ENCODE results near the gene PLA2G2C.
"Not testable (repeated sequence)": the region's sequence is repeated elsewhere in the genome, so short reads cannot be mapped to it uniquely, and the experiment has no call there.

PLA2G2C gene

DNA sequence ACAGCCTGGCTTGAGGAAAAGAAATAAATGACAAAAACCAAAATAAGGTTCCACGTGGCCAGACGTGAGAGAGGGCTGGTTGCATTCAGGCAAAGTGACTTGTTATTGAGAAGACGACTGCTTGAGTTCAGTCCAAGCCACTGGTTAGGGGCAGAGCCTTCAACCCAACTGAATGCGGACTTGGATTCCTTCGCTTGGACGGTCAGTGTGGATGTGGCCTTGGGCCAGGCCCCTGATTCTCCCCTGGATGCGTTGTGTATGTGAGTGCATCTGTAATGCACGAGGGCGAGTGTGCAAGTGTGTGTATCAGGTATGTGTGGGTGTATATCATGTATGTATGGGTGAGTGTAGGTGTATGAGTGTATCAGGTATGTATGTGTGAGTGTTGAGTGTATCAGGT, 45.3 kb downstream of the PLA2G2C start:
- Histone ChIP-seq H3K9ac (ENCODE audit: insufficient read length) (no peak overlapping the region), H3K4me3 (no peak overlapping the region), H3K27ac (no peak overlapping the region), H3K36me3 (ENCODE audit: insufficient read depth, low read length) (no peaks in the 10 kb centered on the region), H3K9me3 (ENCODE audit: low read depth, low read length) (no peaks in the 10 kb centered on the region)
- TF ChIP-seq EZH2 (IDR thresholded peaks at IDR 0.05) (no peak), POLR2AphosphoS5 (IDR thresholded peaks at IDR 0.05; ENCODE audit: borderline replicate concordance, low read depth, low read length) (no peak), FOXP2 (optimal IDR thresholded peaks at IDR 0.05; ENCODE audit: control extremely low read depth, extremely low read length, insufficient read depth) (no peak)
- no peak for DNase-seq (ENCODE audit: low read depth, low spot score)

DNA sequence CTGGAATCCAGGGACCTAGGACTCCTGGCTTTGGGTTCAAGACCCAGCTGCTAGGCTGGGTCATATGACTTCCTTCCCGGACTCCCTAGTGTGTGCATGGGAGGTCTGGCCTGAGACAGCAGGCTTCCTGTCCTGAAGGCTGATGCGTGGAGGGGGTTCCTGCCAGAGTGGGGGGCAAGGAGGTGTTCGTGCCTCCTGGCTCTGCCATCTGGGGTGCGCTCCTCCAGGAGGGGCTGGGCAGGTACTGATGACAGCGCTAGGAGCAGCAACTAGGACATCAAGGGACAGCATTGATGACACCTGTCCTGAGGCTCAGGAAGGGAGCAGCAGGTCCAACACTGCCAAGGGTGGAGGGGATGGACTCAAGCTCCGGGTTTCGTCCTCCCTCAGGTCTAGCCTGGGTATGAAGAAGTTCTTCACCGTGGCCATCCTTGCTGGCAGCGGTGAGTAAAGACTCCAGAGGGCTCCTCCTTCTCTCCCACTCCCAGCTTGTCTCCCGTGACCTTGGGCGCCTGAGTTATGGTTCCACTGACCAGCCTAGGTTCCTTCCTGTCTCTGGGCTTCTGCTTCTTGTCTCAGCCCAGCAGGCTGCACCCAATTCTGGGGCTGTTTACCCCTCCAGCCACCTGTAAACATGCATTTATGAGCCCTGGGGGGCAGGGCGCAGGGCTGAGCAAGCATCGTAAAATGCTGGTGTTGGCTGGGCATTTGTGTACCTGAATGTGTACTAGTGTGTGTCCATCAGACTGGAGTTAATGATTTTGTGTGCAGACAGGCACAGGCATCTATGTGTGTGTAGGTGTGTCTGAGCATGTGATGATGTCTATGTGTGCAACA, 46.3 kb downstream of the PLA2G2C start:
- H3K9ac ChIP-seq (ENCODE audit: insufficient read length), result no peak overlapping the region
- H3K4me3 ChIP-seq, result no peak overlapping the region
- no peak overlapping the region for H3K27ac ChIP-seq
- DNase-seq (ENCODE audit: low read depth, low spot score), result no peak
- TF ChIP-seq EZH2 (IDR thresholded peaks at IDR 0.05) (no peak), POLR2AphosphoS5 (IDR thresholded peaks at IDR 0.05; ENCODE audit: borderline replicate concordance, low read depth, low read length) (no peak), FOXP2 (optimal IDR thresholded peaks at IDR 0.05; ENCODE audit: control extremely low read depth, extremely low read length, insufficient read depth) (no peak)
- H3K9me3 ChIP-seq (ENCODE audit: low read depth, low read length), result no peaks in the 10 kb centered on the region
- no peaks in the 10 kb centered on the region for H3K36me3 ChIP-seq (ENCODE audit: insufficient read depth, low read length)

DNA sequence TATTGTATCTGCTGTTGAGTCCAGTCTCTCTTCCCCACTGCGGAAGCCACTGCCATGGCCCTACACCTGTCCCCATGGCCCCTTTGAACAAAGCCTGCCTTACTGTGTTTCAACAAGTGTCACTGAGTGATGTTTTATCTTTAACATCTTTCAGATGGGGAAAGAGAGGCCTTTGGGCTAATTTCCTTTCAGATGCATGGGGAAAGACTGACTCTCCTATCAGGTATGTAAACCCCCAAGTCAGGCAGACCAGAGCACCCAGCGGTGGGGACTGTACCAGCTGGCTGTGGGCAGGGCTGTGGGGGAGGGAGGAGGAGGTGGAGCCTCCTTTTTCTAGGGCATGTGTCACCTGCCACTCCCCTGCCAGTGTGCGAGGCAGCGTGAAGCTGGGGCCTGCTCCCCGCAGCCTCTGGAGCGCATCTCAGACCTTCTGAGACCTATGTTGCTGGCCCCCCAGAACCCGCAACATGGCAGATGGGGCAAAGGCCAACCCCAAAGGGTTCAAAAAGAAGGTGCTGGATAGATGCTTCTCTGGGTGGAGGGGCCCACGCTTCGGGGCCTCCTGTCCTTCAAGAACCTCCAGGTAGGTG, 47.3 kb downstream of the PLA2G2C start, which contains the start of gene PLA2G2F:
Gene PLA2G2F, plus strand, starts transcription at position 363 of the 590 bp plus-strand sequence. Its CDS starts 105 bp downstream, at position 468.
- Histone ChIP-seq H3K27ac (no peak within 1 kb of the TSS), H3K36me3 (ENCODE audit: insufficient read depth, low read length) (no peaks in the 10 kb centered on the region), H3K9ac (ENCODE audit: insufficient read length) (no peak within 1 kb of the TSS), H3K4me3 (no peak within 1 kb of the TSS), H3K9me3 (ENCODE audit: low read depth, low read length) (no peaks in the 10 kb centered on the region)
- TF ChIP-seq FOXP2 (optimal IDR thresholded peaks at IDR 0.05; ENCODE audit: control extremely low read depth, extremely low read length, insufficient read depth), result no peak
- TF ChIP-seq POLR2AphosphoS5 (IDR thresholded peaks at IDR 0.05; ENCODE audit: borderline replicate concordance, low read depth, low read length), result no peak
- no peak for TF ChIP-seq EZH2 (IDR thresholded peaks at IDR 0.05)
- no peak for DNase-seq (ENCODE audit: low read depth, low spot score)

DNA sequence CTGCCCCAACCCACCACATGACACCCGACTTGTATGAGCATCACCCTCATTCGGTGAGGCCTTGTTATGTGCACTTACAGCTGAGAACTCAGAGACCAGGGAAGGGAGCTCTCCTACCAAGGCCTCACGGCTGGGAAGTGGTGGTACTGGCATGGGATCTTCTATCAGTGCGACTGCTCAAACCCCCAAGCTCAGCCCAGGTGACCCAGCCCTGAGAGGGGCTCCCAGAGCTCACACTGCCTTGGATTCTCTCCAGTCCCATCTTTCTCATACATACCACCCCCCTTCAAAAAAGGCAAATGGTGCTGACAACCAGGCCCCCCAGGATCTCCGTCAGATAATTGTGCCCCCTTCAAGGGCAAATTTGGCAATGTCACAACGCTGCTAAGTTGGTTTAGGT, 48.0 kb downstream of the PLA2G2C start:
- Histone ChIP-seq H3K27ac (no peak overlapping the region), H3K9ac (ENCODE audit: insufficient read length) (no peak overlapping the region), H3K4me3 (no peak overlapping the region), H3K36me3 (ENCODE audit: insufficient read depth, low read length) (no peaks in the 10 kb centered on the region), H3K9me3 (ENCODE audit: low read depth, low read length) (no peaks in the 10 kb centered on the region)
- no peak for TF ChIP-seq FOXP2 (optimal IDR thresholded peaks at IDR 0.05; ENCODE audit: control extremely low read depth, extremely low read length, insufficient read depth)
- no peak for DNase-seq (ENCODE audit: low read depth, low spot score)

DNA sequence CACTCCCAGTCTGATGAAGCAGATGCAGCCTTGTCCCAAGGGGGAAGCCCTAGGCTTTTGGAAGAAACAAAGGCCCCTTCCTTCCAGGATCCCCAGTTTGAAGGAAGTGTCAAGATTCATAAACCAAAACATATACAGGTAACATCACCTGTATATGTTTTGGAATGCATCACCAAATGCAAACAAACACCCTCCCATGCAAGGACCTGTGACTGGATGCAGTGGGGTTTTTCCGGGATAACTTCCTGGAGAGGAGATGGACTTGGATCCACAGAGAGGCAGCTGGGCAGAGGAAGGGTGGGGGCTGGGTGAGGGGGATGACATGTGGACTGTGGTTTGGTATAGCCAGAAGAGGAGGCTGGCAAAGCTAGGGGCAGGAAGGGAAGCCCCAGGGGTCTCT, 48.7 kb downstream of the PLA2G2C start:
- Histone ChIP-seq H3K27ac (no peak overlapping the region), H3K4me3 (no peak overlapping the region), H3K9me3 (ENCODE audit: low read depth, low read length) (no peaks in the 10 kb centered on the region), H3K9ac (ENCODE audit: insufficient read length) (no peak overlapping the region), H3K36me3 (ENCODE audit: insufficient read depth, low read length) (no peaks in the 10 kb centered on the region)
- TF ChIP-seq FOXP2 (optimal IDR thresholded peaks at IDR 0.05; ENCODE audit: control extremely low read depth, extremely low read length, insufficient read depth) (no peak), EZH2 (IDR thresholded peaks at IDR 0.05) (no peak), POLR2AphosphoS5 (IDR thresholded peaks at IDR 0.05; ENCODE audit: borderline replicate concordance, low read depth, low read length) (no peak)
- no peak for DNase-seq (ENCODE audit: low read depth, low spot score)

DNA sequence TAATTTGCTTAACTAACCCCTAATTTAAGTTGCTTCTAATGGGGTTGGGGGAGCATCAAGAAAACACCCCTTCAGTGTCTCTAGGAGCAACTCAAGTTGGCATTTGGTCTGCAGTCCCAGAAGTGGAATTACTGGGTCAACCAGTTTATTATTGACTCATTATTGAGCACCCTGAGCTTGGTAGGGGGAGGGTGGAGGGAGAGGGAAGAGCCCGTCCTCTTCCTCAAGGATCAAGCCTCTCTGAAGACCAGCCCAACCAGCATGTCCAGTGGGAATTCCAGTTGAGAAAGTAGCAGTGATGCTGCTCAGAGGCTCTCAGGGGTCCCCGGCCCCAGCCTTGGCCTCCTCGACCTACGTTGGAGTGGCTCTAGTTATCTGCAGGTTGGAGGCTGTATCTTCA, 49.3 kb downstream of the PLA2G2C start:
- no peak for DNase-seq (ENCODE audit: low read depth, low spot score)
- no peaks in the 10 kb centered on the region for H3K9me3 ChIP-seq (ENCODE audit: low read depth, low read length)
- TF ChIP-seq FOXP2 (optimal IDR thresholded peaks at IDR 0.05; ENCODE audit: control extremely low read depth, extremely low read length, insufficient read depth), result no peak
- no peak overlapping the region for H3K4me3 ChIP-seq
- H3K9ac ChIP-seq (ENCODE audit: insufficient read length), result no peak overlapping the region
- no peak overlapping the region for H3K27ac ChIP-seq
- no peaks in the 10 kb centered on the region for H3K36me3 ChIP-seq (ENCODE audit: insufficient read depth, low read length)

DNA sequence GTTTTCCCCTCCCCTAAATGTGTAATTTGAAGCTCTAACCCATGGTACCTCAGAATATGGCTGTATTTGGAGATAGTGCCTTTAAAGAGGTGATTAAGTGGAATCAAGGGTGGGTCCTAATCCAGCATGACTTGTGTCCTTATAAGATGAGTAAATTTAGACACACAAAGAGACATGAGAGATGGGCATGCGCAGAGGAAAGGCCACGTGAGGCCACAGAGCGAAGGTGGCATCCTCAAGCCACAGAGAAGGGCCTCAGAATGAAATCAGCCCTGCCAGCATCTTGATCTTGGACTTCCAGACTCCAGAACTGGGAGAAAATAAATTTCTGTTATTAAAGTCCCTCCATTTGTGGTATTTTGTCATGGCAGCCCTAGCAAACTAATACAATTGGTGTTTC, 50.1 kb downstream of the PLA2G2C start:
- DNase-seq (ENCODE audit: low read depth, low spot score), result no peak
- Histone ChIP-seq H3K9me3 (ENCODE audit: low read depth, low read length) (no peaks in the 10 kb centered on the region), H3K27ac (no peak overlapping the region), H3K36me3 (ENCODE audit: insufficient read depth, low read length) (no peaks in the 10 kb centered on the region), H3K9ac (ENCODE audit: insufficient read length) (no peak overlapping the region), H3K4me3 (no peak overlapping the region)
- no peak for TF ChIP-seq EZH2 (IDR thresholded peaks at IDR 0.05)
- no peak for TF ChIP-seq FOXP2 (optimal IDR thresholded peaks at IDR 0.05; ENCODE audit: control extremely low read depth, extremely low read length, insufficient read depth)
- no peak for TF ChIP-seq POLR2AphosphoS5 (IDR thresholded peaks at IDR 0.05; ENCODE audit: borderline replicate concordance, low read depth, low read length)

DNA sequence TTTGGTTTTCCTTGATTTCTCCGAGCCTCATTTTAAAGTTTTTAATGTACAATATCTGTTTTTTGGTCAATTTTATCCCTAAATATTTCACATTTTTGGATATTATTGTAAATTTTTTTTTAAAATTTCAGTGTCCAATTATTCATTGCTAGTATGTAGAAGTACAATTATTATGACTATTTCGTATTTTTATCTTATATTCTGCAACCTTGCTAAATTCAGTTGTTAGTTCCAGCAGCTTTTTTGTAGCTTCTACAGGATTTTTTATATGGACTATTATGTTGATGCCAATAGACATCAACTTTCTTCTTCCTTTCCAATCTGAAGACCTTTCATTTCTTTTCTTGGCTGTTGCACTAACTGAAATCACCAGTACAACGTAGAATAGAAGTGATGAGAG, 51.3 kb downstream of the PLA2G2C start:
- Histone ChIP-seq H3K9me3 (ENCODE audit: low read depth, low read length) (peaks cover under 1% of the 10 kb centered on the region; the same call in 1 of the 2 replicates), H3K9ac (ENCODE audit: insufficient read length) (no peak overlapping the region), H3K27ac (no peak overlapping the region), H3K4me3 (no peak overlapping the region), H3K36me3 (ENCODE audit: insufficient read depth, low read length) (no peaks in the 10 kb centered on the region)
- DNase-seq (ENCODE audit: low read depth, low spot score), result no peak
- TF ChIP-seq FOXP2 (optimal IDR thresholded peaks at IDR 0.05; ENCODE audit: control extremely low read depth, extremely low read length, insufficient read depth) (no peak), POLR2AphosphoS5 (IDR thresholded peaks at IDR 0.05; ENCODE audit: borderline replicate concordance, low read depth, low read length) (no peak), EZH2 (IDR thresholded peaks at IDR 0.05) (no peak)

DNA sequence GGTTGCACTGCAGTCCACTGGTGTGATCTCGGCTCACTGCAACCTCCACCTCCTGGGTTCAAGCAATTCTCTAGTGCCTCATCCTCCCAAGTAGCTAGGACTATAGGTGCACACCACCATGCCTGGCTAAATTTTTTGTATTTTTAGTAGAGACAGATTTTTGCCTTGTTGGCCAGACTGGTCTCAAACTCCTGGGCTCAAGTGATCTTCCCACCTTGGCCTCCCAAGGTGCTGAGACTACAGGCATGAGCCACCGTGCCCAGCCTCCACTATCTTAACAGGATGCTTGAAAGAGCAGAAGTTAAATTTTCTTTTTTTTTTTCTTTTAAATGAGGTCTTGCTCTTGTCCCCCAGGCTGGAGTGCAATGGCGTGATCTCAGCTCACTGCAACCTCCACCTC, 55.8 kb downstream of the PLA2G2C start:
- not testable (repeated sequence) for H3K4me3 ChIP-seq; DNase-seq (ENCODE audit: low read depth, low spot score); H3K27ac ChIP-seq; H3K9me3 ChIP-seq (ENCODE audit: low read depth, low read length); H3K9ac ChIP-seq (ENCODE audit: insufficient read length); H3K36me3 ChIP-seq (ENCODE audit: insufficient read depth, low read length)
